HL-60 (cell line): ENCODE measurements around the gene PCBD2.

Experiments used
- GABPA ChIP-seq: IDR thresholded peaks from 2 replicates; pipeline ENCODE4 v1.6.1; 2012; ENCODE audit warnings: low read depth
- TF ChIP-seq, protein P1 (sequence below): IDR thresholded peaks from one replicate; pipeline ENCODE4 v1.5.1; 2011; ENCODE audit warnings: low read length, control low read depth, inconsistent platforms; ENCODE audit not compliant: insufficient read depth

- TF ChIP-seq, protein P1, sequence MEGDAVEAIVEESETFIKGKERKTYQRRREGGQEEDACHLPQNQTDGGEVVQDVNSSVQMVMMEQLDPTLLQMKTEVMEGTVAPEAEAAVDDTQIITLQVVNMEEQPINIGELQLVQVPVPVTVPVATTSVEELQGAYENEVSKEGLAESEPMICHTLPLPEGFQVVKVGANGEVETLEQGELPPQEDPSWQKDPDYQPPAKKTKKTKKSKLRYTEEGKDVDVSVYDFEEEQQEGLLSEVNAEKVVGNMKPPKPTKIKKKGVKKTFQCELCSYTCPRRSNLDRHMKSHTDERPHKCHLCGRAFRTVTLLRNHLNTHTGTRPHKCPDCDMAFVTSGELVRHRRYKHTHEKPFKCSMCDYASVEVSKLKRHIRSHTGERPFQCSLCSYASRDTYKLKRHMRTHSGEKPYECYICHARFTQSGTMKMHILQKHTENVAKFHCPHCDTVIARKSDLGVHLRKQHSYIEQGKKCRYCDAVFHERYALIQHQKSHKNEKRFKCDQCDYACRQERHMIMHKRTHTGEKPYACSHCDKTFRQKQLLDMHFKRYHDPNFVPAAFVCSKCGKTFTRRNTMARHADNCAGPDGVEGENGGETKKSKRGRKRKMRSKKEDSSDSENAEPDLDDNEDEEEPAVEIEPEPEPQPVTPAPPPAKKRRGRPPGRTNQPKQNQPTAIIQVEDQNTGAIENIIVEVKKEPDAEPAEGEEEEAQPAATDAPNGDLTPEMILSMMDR: peak; percentile 20
- no peak for TF ChIP-seq GABPA
Observed at GRCh38 chr5:134905246-134905996, 490 bp downstream of the PCBD2 start.
